ENCODE data around the gene PCCA.

The PCCA gene

DNA sequence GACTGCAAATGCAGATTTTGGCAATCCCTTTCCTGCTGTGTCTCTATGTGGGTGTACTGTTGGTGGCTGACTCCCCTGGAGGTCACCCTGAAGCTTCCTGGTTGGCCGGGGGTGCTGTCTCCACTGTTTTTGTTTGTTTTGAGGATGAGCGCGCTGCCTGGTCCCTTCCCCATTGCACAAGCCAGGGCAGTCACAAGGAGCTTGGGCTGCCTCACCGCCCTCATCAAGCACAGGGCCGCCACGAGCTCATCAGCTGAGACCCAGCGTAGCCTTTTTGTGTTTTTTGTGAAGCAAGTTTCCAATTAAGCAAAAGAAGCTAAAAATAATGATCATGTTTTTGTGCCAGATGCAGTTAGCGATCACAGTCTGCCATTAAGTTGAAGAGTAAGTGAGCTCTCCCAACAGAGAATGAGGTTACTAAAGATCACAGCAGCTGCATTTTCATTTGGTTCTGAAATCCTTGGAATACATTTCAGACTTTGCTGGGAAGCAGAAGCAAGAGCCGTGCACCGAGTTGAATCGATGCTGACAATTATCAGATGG lies 441.8 kb downstream of the PCCA start:
- DNase-seq, result peak; percentile 61

DNA sequence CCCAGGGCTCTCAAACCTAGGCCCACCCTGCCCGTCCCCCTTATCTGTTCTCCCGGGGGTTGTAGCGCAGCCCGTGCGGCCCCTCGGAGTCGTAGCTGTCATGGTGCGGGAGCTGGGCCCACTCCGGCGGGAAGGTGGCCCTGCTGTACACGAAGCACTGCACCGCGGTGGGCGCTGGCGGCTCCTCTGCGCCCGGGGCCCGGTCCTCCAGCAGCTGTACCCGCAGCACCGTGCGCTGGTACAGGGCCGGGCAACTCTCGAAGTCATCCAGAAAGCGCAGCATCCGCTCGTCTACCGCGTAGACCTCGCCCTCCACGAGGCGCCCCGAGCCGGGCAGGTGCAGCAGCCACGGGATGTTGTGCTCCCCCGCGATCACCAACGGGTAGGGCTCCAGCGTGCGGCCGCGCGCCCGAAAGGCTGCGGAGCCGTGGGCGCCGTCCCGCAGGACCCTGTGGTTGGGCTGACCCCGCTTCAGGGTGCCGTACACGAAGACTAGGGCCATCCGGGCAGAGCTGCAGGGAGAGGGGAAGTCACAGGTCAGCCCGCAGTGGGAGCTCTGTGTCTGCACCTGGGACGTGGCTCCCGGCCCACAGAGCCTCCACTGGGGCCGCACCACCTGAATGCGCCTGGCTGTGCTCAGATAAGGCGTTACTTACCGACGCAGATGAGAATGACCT lies 443.3 kb downstream of the PCCA start:
- no peak for DNase-seq

DNA sequence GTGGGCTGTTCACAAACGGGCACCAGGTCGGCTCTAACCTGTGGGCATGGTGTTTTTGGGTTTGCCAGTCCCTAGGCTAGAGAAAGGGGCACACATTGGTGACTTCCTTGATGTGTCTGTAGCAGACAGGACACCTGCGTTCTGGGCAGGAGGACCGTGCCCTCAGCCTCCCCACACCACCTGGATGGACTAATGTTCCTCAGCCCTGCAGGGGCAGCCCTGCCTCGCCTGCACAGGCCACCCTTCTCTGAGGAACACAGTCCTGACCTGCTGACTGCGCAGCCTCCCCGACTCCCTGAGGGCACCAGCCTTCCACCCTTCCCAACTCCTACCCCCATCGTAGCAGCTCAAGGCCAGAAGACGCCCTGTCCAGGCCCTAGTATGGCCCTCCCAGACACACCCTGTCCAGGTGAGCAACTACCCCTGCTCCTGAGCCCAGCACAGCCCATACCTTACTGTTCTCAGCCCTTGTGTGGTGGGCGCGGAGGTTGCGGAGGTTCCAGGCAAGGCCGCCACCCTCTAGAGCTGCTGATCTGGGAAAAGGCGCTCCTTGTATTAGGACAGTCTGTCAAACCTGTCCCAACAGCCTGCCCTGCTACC lies 444.0 kb downstream of the PCCA start:
- DNase-seq, result no peak

DNA sequence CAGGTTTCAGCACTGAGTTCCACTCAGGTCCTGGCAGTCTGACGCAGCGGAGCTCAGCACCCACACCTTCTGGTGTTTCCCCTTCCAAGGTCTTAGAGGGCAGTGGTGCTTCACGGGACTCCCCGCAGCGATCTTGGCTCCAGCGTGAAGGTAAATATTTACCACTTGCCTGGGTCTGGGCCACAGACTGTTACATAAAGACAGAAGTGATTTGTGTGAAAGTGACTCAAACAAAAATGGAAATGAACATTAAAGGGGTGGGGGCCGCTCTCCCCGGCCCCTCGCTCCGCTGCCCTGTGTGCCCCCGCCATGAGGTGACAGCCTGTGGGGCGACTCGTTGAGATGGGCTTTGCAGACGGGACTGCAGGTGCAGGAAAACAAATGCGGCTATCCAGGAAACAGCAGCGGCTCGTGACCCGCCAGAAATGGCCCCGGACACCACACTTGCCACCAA lies 444.7 kb downstream of the PCCA start:
- DNase-seq, result no peak

DNA sequence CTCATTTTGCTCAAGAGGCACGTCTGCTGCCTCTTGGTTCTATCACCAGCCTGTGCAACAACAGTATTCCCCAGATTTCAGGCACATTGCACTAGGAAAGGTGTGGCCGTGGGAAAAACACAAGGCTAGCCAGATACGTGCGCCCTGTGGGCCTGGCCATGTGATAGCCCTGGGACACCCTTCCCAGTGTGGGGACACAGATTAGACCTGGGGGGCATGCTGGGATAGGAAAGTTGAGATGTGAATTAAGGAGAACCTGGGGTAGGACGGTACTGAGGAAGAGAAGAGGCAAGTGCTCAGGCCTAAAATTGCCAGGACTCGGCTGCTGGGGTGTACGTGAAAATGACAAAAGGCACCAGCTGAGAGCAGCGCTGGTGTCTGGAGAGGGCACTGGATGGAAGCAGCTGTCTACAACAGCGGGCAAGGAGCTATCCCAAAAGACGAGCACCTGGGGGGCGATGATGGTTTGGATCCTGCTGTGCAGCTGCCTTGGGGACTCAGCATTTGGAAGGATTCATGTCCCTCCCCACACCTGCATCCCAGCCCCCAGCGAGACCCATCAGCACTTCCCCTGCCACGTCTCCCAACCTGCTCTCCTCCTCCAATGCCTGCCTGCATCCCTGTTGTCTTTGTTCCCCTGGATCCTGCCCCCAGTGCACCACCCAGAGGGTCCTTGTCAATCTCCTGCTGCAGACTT lies 445.4 kb downstream of the PCCA start:
- no peak for DNase-seq

DNA sequence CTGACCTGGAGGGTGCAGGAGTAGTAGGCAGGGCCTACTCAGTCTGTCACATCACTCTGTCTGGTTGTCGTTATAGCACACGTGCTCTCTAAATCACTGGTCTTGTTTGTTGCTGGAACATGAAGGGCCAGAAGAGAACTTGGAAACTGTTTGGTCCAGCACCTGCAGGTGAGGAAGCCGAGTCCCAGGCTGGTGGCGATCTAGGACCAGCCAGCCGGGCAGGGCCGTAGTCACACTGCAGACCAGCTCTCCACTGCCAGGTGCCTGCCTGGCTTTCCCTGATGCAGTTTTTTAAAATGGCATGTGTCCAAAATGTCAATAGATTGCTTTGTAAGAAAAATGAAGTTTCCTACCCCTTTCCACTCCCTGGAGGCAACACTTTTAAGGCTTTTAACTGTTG lies 446.0 kb downstream of the PCCA start:
- DNase-seq, result no peak

DNA sequence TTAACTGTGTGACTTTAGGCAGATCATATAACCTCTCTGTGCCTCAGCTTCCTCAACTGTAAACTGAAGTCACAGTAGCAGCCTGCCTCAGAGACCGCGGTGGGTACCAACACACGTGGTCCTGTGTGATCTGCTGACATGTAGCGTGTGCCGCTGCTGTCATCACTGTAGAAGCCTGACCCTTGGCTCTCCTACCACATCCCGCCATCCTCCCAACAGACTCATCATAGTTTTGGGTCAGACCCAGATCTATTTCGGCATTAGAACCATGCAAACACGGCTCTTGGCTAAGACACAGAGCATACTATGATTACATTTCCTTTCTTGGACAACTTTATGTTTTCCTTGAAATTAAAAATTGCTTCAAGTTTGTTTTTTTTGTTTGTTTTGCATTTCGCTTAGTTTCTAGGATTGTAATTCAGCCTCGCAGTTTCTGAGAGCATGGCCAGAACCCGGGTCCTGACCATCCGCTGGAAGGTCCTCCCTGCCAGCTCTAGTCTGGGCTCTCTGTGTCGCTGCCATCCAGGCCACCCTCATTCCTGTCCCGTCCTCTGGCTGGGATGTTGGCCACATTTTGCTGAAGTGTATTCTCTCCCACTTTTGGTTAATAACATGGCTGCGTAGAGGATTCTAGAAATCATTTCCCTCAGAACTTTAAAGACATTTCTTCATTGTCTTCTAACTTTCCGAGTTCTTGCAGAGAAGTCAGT lies 446.7 kb downstream of the PCCA start:
- DNase-seq, result no peak

DNA sequence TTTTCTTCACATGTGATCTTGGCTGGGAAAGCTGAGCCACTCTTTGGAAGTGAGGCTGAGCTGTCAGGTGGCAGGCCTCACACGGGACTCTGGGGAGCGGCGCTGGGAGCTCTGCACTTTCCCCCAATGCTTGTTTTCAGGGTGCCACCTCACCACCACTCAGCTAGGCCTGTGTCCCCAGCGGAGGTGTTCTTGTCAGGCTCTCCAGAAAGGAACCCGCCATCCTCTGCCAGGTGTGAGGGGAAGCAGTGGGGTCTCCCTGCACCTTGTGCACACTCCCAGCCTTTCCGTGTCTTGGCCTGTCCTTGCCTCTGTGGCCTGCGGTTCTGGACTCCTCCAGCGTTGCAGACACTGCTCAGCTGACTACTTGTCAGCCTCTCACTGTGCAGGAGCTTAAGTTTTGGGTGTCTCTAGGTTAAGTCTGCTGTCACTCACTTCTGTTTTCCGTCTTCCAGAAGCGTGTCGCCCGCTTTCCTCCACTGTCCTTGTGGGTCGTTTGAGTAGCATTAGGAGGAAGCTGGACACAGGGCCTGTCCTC lies 447.8 kb downstream of the PCCA start:
- DNase-seq, result no peak

DNA sequence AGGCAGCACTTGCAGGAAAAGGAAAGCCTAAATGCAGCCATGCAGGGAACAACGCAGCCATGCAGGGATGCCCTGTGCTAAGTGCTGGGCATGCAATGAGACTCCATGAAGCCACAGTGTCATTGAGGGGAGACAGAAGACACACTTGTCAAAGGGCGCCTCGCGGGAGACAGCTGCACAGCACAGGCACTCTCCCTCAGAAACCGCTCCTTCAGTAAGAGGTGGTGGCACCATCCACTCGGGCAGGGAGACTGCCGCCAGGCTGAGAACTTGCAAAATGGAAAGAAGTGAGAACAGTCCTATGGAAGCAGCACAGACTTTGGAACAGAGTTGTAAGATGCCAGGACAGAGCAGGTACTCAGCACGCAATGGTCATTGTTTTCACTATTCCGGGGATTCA lies 448.6 kb downstream of the PCCA start:
- no peak for DNase-seq

DNA sequence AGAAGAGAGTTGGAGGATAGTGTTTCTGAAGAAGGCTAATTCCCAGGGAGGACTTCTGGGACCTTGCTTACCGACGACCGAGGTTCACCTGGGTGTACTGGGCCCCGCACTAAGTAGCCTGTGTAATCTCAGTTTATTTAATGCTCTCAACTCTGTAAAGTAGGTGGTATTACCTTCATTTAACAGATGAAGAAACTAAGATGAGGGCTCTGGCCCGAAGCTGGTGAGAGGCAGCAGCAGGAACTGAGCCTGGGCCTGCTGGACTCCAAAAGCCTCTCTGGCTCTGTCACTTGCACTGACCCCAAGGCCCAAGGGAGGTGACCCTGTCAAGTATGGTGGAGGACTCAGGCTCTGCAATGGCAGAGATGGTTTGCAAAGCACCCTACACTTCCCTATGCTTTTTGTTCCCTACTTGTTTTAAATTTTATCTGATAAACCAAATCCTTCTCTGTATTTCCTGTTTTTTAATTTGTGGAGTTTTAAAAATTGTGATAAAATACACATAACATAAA lies 449.1 kb downstream of the PCCA start:
- DNase-seq, result no peak

DNA sequence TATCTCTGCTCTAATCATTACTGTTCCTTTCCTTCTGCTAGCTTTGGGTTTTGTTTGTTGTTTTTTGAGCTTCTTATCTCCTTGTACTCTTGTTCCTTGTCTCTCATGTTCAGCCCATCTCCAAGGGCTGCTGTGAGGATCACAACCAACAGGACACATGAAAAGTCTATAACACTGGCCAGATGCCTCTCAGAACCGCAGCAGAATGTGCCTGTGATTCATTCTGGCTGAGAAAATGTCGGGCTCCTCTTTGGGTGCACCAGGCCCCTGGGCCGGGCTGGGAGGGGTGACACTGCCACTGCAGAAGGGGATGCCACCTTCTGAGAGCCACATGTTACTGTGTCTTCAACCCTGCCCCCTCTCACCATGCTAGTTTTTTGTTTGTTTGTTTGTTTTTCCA lies 451.7 kb downstream of the PCCA start:
- no peak for DNase-seq

DNA sequence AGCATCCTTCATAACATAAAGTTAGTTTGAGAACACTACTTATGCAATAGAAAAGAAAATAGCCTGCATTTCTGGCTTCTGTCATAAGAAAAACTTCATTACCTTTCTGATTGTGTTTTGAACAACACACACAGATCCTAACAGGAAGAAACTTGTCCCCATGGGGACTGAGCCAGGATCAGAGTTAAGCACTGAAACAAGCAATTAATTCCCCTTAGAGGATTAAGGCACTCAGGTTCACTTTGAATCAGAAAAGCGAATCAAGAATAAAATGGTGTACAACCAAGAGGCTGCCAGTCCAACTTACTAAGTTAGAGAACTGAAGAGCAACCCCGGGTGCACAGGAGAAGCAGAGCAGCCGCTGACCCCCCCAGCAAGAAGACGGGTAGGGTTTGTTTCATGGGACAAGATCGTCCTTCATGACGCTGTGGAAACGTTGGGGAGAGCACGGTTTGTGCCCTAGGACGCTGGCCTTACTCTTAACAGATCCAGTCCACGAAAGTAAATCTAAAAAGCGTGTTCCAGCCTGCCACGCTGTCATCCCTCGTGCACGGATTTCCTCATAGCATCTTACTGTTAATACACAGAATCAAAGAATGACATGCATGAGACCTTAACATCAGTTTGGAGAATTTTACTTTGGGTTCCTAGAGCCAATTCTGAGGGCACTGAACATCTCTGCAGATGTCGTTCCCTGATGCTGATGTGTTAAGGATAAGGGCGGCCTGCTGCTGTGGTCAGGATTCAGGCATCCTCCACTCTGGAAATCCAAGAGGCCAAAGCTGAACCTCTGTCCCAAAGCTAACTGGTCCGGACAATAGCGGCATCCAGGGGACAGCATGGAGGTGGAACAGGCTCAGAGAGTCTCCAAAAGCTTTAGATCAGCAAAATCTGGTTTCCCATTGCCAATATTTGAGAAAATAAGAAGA lies 453.3 kb downstream of the PCCA start:
- peak; percentile 82 for DNase-seq

DNA sequence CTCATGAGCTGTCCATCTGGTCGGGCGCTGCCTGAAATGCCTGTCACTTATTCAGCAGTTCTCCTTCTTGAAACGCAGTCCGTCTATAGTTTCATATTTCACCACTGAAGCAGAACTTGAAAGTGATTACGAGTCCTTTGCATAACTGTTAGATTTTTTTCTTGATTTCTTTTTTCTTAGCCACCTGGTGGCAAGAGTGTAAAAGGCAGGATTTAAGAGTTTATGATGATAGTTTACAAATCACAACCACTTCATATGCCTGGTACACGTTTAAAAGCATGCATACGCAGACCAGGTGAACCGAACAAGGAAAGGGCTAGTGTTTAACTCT lies 453.9 kb downstream of the PCCA start:
- DNase-seq, result peak; percentile 68

DNA sequence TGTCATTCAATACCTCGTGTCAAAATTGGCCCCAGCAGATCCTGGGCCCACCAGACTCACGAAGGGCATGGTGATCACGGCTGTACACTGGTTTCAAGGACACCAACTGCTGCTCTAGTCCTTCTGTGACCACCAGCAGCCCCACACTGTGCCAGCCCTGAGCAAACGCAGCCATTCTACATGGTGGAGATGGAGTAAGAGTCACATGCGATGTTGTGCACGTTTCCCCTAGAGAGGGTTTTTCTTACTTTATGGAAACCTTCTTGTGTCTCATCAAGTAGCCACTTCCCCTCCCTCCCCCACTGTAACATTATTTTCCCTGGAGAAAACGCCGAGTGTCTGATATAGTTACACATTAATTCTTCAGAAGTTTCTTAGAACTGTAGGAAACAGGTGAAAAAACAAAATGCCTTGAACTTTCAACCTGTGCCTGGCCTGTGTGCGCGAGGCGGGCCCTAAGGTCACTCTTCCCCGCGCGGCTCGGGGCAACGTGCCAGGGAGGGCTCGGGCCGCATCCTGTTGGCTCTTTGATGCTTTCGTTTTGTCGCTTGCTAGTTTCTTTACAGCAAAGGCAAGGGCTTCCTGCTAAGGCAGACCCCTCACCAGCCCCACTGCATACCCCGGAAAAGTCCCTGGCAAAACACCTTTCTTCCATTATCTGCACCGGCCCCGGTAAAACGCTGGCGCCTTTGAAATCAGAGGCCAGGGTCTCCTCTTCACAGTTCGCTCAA lies 455.1 kb downstream of the PCCA start:
- no peak for DNase-seq

DNA sequence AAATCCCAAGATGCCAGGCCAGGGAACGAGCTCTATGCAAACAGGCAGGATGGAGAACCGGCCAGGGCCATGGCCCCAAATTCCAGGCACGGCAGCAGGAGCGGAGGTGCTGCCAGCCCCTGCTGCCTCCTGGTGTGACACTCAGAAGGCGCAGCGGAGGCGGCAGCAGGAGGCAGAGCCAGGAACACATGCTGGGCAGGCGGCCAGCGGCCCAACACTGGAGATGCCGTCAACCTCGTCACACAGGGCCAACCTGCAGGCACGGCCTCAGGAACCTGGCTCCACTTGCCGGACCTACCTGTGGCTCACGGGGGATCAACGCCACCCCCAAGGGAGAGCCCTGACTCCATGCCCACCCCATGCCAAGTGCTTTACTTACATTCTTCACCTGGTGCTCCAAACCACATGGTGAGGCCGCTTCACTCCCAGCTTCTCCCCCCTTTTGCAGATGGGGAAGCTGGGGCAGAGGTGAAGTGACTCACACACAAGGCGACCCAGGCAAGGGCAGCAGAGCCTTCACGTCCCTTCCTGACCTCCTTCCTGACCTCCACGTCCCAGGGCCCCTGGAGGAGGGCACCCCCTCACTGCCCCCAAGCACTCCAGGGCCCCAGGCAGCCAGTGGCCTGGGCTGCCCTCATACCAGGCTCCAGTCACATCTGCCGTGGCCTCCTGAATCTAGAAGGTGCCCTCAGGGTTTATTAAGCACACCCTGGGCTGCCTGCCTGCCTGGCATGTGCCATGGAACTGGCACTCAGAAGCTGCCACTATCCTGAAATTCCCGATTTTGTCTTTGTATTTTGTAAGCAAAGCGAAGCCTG lies 456.2 kb downstream of the PCCA start:
- no peak for DNase-seq

DNA sequence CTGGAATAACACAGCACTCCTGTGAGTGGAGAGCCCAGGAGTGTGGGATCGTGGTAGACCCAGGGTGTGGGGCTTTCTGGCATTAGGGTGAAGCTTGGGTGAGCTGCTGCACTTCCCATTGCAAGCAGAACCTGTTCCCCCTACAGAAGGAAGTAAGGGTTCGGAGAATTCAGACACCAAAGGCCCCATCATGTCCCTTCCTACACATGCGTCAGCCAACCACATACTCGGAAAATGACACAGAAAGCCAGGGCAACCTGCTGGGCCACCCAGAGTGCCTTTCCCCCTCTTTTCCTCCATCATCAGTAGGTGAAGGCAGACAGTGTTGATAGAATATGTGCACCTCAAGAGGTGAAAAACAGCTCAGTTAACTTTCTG lies 456.8 kb downstream of the PCCA start:
- DNase-seq, result no peak

DNA sequence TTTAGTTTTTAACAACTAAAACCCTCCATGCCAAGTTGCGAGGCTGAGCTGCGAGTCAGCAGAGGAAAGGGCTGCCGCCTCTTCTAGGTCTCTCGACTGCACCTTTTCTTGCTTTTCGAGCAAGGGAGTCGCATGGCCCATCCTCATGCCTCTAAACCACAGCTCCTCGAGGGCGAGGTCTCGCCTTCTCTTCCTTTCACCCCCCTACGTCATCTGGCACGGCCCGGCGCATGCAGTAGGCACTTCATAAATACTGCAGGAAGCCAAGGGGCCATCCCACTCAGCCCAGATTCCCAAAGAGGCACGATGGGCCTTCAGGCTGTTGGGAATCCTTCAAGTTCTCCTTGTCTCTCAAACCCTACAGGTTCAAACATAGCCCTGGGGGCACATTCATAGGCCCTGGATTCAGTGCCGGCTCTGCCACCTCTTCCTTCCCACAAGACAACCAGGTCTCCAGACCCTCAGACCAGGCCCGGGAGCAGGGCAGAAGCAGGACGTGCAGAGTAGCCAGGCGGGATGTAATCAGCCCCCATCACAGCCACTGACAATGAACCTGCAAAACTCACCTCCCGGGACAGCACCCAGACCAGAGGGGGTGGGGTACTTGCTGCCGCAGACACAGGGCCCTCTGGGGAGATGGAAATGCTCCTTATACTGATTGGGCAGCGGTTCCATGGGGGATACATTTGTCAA lies 458.0 kb downstream of the PCCA start:
- DNase-seq, result no peak

DNA sequence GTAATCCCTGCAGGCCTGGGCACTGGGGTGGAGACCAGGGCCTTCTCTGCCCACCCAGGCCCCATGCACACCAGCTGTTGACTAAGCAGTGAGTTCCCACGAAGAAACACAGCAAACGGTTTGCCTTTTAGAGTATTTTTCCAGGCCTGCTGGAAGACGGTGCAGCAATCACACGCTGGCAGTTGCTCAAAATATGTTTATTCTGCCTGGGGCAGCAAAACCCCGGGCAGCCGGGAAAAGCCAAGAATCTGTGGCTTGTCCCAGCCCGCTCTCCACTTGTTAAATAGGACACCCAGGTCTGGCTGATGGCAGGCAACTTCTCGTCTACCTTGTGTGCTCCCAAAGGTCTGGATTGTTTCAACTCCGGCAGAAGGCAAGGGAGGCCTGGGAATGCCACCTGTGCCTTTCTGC lies 458.9 kb downstream of the PCCA start:
- DNase-seq, result peak; percentile 53

DNA sequence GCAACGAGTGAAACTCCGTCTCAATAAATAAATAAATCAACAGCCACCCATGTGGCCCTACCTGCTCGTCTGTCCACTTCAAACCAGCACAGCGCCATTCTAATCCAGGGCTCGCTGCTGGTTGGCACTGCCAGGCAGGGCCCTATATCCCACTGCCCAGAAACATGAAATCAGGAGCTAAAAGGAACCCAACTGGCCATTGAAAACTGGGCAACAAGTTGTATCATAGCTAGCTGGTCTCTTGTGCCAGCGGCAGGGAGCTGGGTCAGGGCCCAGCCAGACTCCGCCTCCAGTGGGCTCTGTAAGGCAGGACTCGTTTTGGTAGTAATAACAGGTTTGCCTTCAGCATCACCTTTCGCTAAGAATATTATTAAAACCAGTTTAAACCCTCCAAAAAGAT lies 460.4 kb downstream of the PCCA start:
- no peak for DNase-seq

DNA sequence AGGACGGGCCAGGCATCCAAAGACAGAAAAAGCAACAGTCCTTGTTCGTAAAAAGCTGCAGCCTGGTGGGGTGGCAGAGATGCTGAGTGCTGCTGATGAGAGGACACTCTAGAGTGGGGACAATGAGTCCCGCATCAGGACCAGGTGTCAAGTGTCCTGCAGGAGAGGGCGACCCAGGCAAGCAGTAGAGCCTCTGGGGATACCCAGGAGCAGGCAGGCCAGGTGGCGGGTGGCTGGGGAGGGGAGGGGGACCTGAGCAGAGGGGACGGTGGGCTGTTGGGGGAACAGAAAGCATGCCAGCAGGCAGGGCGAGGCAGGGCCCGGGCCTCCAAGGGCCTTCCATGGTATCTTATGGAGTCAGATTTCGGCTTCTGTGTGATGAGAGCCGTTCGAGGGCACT lies 463.9 kb downstream of the PCCA start:
- no peak for DNase-seq
